ENCODE measurements around the gene RBFOX1. TPM values are rescaled to one million over a fixed set of nuclear protein-coding genes. Genes with fewer than 3 reads are reported as not detected.

Gene RBFOX1
- polyA plus RNA-seq, 1 experiment = not detected

DNA sequence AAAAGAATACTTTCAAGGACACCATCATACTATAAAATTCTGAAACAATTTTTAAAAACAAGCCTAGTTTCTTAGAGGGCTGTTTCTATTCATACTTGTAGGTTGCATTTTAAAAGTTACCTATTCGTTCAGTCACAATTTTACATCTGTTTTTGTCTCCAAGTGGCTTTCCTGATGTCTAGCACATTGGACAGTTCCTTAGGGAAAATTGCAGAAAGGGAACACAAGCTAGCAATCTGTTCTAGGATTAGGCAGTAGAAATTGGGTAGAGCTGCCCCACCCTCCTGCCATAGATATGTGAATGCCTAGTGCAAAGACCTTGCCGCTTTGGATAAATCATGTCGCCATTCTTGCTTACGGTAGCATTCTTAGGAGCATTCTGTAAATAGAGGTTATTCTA lies 358.9 kb downstream of the RBFOX1 start:
- ChIA-PET CTCF (no interaction called here), POLR2A (no interaction called here)
- Histone ChIP-seq H3K9me3 (ENCODE audit: control insufficient read depth, insufficient read depth, low read length) (peaks cover 8% of the 10 kb centered on the region; the same call in 1 of the 2 replicates), H3K27me3 (ENCODE audit: control insufficient read depth, insufficient read depth, low read length) (no peaks in the 10 kb centered on the region), H3K27ac (ENCODE audit: low read depth, low read length) (no peak overlapping the region), H3K4me3 (ENCODE audit: low read depth, low read length) (no peak overlapping the region)
- DNase-seq (ENCODE audit: low read depth, low spot score) = no peak
- TF ChIP-seq, protein P1, sequence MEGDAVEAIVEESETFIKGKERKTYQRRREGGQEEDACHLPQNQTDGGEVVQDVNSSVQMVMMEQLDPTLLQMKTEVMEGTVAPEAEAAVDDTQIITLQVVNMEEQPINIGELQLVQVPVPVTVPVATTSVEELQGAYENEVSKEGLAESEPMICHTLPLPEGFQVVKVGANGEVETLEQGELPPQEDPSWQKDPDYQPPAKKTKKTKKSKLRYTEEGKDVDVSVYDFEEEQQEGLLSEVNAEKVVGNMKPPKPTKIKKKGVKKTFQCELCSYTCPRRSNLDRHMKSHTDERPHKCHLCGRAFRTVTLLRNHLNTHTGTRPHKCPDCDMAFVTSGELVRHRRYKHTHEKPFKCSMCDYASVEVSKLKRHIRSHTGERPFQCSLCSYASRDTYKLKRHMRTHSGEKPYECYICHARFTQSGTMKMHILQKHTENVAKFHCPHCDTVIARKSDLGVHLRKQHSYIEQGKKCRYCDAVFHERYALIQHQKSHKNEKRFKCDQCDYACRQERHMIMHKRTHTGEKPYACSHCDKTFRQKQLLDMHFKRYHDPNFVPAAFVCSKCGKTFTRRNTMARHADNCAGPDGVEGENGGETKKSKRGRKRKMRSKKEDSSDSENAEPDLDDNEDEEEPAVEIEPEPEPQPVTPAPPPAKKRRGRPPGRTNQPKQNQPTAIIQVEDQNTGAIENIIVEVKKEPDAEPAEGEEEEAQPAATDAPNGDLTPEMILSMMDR (IDR thresholded peaks at IDR 0.05; ENCODE audit: low read depth, low read length) = no peak

DNA sequence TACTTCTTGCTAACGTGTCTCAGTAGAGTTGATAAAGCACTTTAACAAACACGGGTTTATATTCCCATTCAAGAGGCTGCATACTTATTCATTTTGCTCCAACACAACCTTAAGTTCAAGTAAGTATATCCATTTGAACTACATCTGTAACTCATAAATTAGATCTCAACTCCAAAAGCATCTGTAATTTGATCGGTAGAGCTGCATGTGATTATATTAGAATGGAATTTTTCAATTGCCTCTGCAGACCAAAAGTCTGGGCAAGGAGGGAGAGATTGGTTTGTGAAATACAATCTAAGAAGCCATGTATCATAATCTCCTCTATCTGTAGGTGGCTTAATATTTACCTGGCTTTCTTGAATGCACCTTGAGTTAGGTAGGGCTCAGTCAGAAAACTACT lies 371.0 kb downstream of the RBFOX1 start:
- Histone ChIP-seq H3K4me3 (ENCODE audit: low read depth, low read length) (no peak overlapping the region), H3K27me3 (ENCODE audit: control insufficient read depth, insufficient read depth, low read length) (no peaks in the 10 kb centered on the region), H3K9me3 (ENCODE audit: control insufficient read depth, insufficient read depth, low read length) (peaks cover 40% of the 10 kb centered on the region; the same call in 1 of the 2 replicates), H3K27ac (ENCODE audit: low read depth, low read length) (no peak overlapping the region)
- DNase-seq (ENCODE audit: low read depth, low spot score) = no peak
- CTCF ChIA-PET = no interaction called here
- POLR2A ChIA-PET = no interaction called here
- TF ChIP-seq, protein P1 (IDR thresholded peaks at IDR 0.05; ENCODE audit: low read depth, low read length) = no peak

DNA sequence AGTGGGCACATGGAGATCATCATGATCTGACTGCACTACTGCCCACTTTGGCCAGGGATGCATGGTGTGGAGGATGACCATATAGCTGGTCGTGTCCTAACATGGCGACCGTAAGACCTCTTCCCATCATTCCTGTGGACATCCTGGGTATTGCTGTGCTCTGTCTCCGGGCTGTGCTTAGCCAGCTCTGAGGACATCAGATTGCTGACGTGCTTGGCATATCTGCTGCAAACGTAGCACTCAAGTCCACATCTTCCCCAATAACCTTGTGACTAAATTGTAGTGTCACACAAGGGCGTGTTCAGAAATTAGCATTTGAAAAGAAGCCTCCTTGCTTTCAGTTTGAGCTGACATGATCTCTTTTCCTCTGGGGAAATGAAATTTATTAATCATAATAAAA lies 373.2 kb downstream of the RBFOX1 start:
- CTCF ChIA-PET = no interaction called here
- H3K27ac ChIP-seq (ENCODE audit: low read depth, low read length) = no peak overlapping the region

DNA sequence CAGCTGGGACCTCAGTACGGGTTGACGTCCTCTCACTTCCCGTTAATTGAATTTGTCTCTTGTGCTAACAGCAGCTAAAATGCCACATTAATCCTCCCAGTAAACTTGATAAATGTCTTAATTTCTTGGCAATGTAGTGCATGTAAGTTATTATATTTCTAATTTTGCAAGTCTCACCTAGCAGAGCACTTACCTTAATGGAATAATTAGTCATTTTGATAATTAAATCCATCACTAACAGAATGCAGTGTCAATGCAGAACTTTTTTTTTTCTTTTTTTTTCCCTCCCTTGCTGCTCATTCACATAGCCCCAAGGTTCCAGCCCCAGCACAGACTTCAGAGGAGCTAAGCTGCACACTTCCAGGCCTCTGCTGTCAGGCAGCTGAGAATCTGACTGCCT lies 376.5 kb downstream of the RBFOX1 start:
- Histone ChIP-seq H3K4me3 (ENCODE audit: low read depth, low read length) (no peak overlapping the region), H3K27ac (ENCODE audit: low read depth, low read length) (no peak overlapping the region), H3K9me3 (ENCODE audit: control insufficient read depth, insufficient read depth, low read length) (peaks cover 23% of the 10 kb centered on the region), H3K27me3 (ENCODE audit: control insufficient read depth, insufficient read depth, low read length) (no peaks in the 10 kb centered on the region)
- no peak for DNase-seq (ENCODE audit: low read depth, low spot score)
- TF ChIP-seq, protein P1 (IDR thresholded peaks at IDR 0.05; ENCODE audit: low read depth, low read length) = no peak
- CTCF ChIA-PET = no interaction called here
- POLR2A ChIA-PET = no interaction called here

More for the DNA sequence above, 373.2 kb downstream of the RBFOX1 start:
- H3K4me3 ChIP-seq (ENCODE audit: low read depth, low read length) = no peak overlapping the region
- TF ChIP-seq, protein P1 (IDR thresholded peaks at IDR 0.05; ENCODE audit: low read depth, low read length) = no peak
- H3K9me3 ChIP-seq (ENCODE audit: control insufficient read depth, insufficient read depth, low read length) = peaks cover 35% of the 10 kb centered on the region
- POLR2A ChIA-PET = no interaction called here
- no peak for DNase-seq (ENCODE audit: low read depth, low spot score)
- no peaks in the 10 kb centered on the region for H3K27me3 ChIP-seq (ENCODE audit: control insufficient read depth, insufficient read depth, low read length)

DNA sequence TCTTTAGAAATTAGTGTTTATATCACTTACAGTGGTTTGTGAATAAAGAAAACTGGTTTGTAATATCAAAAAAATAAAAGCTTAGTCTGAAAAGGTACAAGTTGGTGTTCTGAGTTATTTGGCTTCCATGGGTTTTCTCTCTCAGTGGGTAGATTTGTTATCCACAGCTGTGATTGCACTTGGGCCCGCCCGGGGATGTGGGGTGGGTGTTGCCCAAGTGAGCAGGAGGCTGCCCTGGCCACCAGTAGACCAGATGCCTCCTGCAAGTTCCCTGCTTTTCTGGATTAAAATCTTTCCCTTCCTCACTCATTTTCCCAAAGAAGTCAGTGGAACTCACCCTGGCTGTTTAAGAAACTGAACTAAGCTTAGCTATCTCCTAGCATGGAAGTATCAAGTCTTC lies 380.6 kb downstream of the RBFOX1 start:
- ChIA-PET CTCF (no interaction called here), POLR2A (no interaction called here)
- no peaks in the 10 kb centered on the region for H3K27me3 ChIP-seq (ENCODE audit: control insufficient read depth, insufficient read depth, low read length)
- no peak for DNase-seq (ENCODE audit: low read depth, low spot score)
- no peak overlapping the region for H3K27ac ChIP-seq (ENCODE audit: low read depth, low read length)
- no peak overlapping the region for H3K4me3 ChIP-seq (ENCODE audit: low read depth, low read length)
- H3K9me3 ChIP-seq (ENCODE audit: control insufficient read depth, insufficient read depth, low read length) = peaks cover 24% of the 10 kb centered on the region
- TF ChIP-seq, protein P1 (IDR thresholded peaks at IDR 0.05; ENCODE audit: low read depth, low read length) = no peak
